ENCODE results near the gene WDFY1. TPM values are rescaled to one million over a fixed set of nuclear protein-coding genes. Genes with fewer than 3 reads are reported as not detected.
A peak's percentile ranks its signal among the peaks of the same experiment; 100 is the strongest.

Gene WDFY1
- total RNA-seq = 100 to 1,000 TPM in 1 of 5 donors, 10 to 100 TPM in 4; 29.0 to 134 (median 94.5) TPM
- 10 to 100 TPM in 2 of 3 donors, 1 to 10 TPM in 1; 8.2 to 17.9 (median 13.5) TPM for polyA plus RNA-seq
- long read RNA-seq, donor 1, full-length matches to known transcripts = 3 of 3 reads
- long read RNA-seq, donor 1, partial matches to known transcripts = 0 of 3 reads
- long read RNA-seq, donor 1, other reads (novel, unspliced or antisense) = 0 of 3 reads
- long read RNA-seq, donor 2, full-length matches to known transcripts = 10 of 10 reads
- long read RNA-seq, donor 2, partial matches to known transcripts = 0 of 10 reads
- long read RNA-seq, donor 2, other reads (novel, unspliced or antisense) = 0 of 10 reads
- long read RNA-seq, donor 3, full-length matches to known transcripts = 7 of 7 reads
- long read RNA-seq, donor 3, partial matches to known transcripts = 0 of 7 reads
- long read RNA-seq, donor 3, other reads (novel, unspliced or antisense) = 0 of 7 reads
- long read RNA-seq, donor 4 = 0 reads
- long read RNA-seq, donor 5, full-length matches to known transcripts = 13 of 13 reads
- long read RNA-seq, donor 5, partial matches to known transcripts = 0 of 13 reads
- long read RNA-seq, donor 5, other reads (novel, unspliced or antisense) = 0 of 13 reads
- long read RNA-seq, donor 6 = 0 reads
- long read RNA-seq, donor 7, full-length matches to known transcripts = 15 of 15 reads
- long read RNA-seq, donor 7, partial matches to known transcripts = 0 of 15 reads
- long read RNA-seq, donor 7, other reads (novel, unspliced or antisense) = 0 of 15 reads
- long read RNA-seq, donor 8, full-length matches to known transcripts = 10 of 10 reads
- long read RNA-seq, donor 8, partial matches to known transcripts = 0 of 10 reads
- long read RNA-seq, donor 8, other reads (novel, unspliced or antisense) = 0 of 10 reads
- long read RNA-seq, donor 9, full-length matches to known transcripts = 5 of 5 reads
- long read RNA-seq, donor 9, partial matches to known transcripts = 0 of 5 reads
- long read RNA-seq, donor 9, other reads (novel, unspliced or antisense) = 0 of 5 reads
- long read RNA-seq, donor 10, full-length matches to known transcripts = 5 of 5 reads
- long read RNA-seq, donor 10, partial matches to known transcripts = 0 of 5 reads
- long read RNA-seq, donor 10, other reads (novel, unspliced or antisense) = 0 of 5 reads

GRCh38 chr2:223944703-223945531 lies at the start of gene WDFY1:
WDFY1 (minus strand) TSS chr2:223945335; CDS start chr2:223945284, 51 bp downstream.
- Histone ChIP-seq H3K27ac (peak within 1 kb of the TSS; percentile 94 to 97 (median 96)), H3K4me1 (peaks cover 18 to 52% (median 42%) of the 10 kb centered on the region in 4 donors), H3K27me3 (no peaks in the 10 kb centered on the region), H3K9me3 (no peaks in the 10 kb centered on the region), H3K36me3 (no peaks in the 10 kb centered on the region), H3K4me3 (peak within 1 kb of the TSS; percentile 93 to 99 (median 98))
- intact Hi-C loops (cut with DNase I; ENCODE audit: low total_unique reads) = no loop called here
- 0 to 1% (median 0%) methylated on average over 44 to 87 of the region's 87 CpGs for WGBS, 5 donors
- peak; percentile 90 to 97 for DNase-seq
- TF ChIP-seq POLR2A (IDR thresholded peaks at IDR 0.05) (peak in 1 of 4 donors; percentile 74), POLR2AphosphoS5 (IDR thresholded peaks at IDR 0.05) (peak; percentile 78 to 92 (median 88)), CTCF (IDR thresholded peaks at IDR 0.05) (peak in 1 of 7 experiments; percentile 9), EP300 (IDR thresholded peaks at IDR 0.05) (no peak)

- intact Hi-C loops (cut with DNase I; ENCODE audit: low total_unique reads) = no loop called here
These were observed 49.5 kb upstream of the WDFY1 start for GRCh38 chr2:223994562-223995162.

DNA sequence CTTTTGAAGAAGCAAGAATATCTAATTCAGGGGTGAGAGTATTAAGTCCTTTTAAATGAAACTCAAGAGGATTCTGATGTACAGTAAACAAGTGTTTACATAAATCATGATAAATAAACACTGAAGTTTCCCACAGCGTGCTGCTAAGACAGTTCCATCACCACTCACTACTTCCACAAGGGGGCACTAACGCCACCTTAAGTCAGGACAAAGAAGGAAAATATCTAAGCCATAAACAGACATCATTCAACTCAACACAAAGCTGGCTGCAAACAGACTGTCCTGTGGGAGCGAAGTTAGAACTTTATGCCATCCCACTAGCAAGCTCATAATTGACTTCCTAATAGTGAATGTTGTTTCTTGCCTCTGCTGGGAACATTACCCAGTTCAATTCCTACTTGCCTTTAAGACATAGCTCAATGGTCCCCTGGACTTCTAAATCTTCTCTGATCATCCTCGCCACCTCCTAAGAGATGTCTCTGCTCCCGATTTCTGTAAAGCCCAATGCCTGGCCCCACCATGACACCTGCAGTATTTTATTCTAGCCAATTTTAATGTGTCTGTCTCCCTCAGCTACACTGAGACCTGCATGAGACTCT lies 48.6 kb upstream of the WDFY1 start:
- intact Hi-C loops (cut with DNase I; ENCODE audit: low total_unique reads) = no loop called here
- peaks cover 0 to 12% (median 3%) of the 10 kb centered on the region in 4 donors for H3K4me1 ChIP-seq
- no peak overlapping the region for H3K4me3 ChIP-seq
- peak; percentile 70 to 92 for DNase-seq
- H3K27ac ChIP-seq = no peak overlapping the region
- 31 to 36% (median 32%) methylated on average over 5 of the region's 5 CpGs for WGBS, 5 donors
- peak in 5 of 7 experiments; percentile 75 to 83 (median 77) for TF ChIP-seq CTCF (IDR thresholded peaks at IDR 0.05)
- TF ChIP-seq EP300 (IDR thresholded peaks at IDR 0.05) = no peak
- peak in 1 of 3 donors; percentile 36 for TF ChIP-seq POLR2AphosphoS5 (IDR thresholded peaks at IDR 0.05)
- no peaks in the 10 kb centered on the region for H3K36me3 ChIP-seq
- H3K9me3 ChIP-seq = no peaks in the 10 kb centered on the region
- no peaks in the 10 kb centered on the region for H3K27me3 ChIP-seq

More at GRCh38 chr2:223994562-223995162, 49.5 kb upstream of the WDFY1 start:
- 84 to 90% (median 86%) methylated on average over 4 of the region's 4 CpGs for WGBS, 5 donors
- Histone ChIP-seq H3K27me3 (no peaks in the 10 kb centered on the region), H3K36me3 (no peaks in the 10 kb centered on the region), H3K9me3 (no peaks in the 10 kb centered on the region), H3K4me1 (peaks cover 0 to 9% (median 3%) of the 10 kb centered on the region in 4 donors), H3K4me3 (no peak overlapping the region), H3K27ac (no peak overlapping the region)
- DNase-seq = no peak
- TF ChIP-seq POLR2AphosphoS5 (IDR thresholded peaks at IDR 0.05) (no peak), POLR2A (IDR thresholded peaks at IDR 0.05) (no peak), CTCF (IDR thresholded peaks at IDR 0.05) (no peak), EP300 (IDR thresholded peaks at IDR 0.05) (no peak)
